Transverse colon (tissue), 3 donors: Measurements from ENCODE around the gene CD82.

Experiments used
- EP300 ChIP-seq: sonication (generic); formaldehyde crosslinking; IDR thresholded peaks from one replicate; pipeline ENCODE4 v1.6.1; 2017; ENCODE audit warnings: antibody characterized with exemption, low read depth
- TF ChIP-seq, protein P1 (sequence below), 5 experiments: fragments of 200-600 bp in 3 of 5; fragments of 450-650 bp in 2 of 5; sonication (generic) in 3 of 5; IDR thresholded peaks; 1 replicate in 2 of 5; 2 replicates in 3 of 5; pipeline ENCODE4 v1.5.1; 2016 to 2017; ENCODE audit warnings: antibody characterized with exemption in 5 of 5, inconsistent platforms in 3 of 5, mild to moderate bottlenecking in 2 of 5, moderate library complexity in 1 of 5

DNA sequence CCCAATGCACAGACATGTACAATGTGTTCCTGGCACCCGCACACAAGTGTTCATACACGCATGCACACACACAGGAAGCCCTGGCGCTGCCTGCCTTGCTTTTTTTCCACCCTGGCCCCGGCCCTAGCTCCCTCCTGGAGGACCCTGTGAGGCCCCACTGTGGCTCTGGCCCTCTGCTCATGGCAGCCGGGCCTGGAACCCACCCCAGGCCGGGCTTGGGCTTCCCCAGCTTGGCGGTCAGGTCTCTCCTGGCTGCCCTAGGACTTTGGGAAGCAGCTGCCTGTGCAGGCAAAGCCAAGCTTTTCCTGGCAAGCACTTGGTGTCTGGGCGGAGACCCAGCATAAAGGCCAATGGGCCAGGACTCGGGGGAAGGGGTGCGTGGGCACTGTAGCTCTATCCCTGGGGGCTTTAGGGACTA is 30.5 kb downstream of the CD82 start:
- TF ChIP-seq, protein P1, sequence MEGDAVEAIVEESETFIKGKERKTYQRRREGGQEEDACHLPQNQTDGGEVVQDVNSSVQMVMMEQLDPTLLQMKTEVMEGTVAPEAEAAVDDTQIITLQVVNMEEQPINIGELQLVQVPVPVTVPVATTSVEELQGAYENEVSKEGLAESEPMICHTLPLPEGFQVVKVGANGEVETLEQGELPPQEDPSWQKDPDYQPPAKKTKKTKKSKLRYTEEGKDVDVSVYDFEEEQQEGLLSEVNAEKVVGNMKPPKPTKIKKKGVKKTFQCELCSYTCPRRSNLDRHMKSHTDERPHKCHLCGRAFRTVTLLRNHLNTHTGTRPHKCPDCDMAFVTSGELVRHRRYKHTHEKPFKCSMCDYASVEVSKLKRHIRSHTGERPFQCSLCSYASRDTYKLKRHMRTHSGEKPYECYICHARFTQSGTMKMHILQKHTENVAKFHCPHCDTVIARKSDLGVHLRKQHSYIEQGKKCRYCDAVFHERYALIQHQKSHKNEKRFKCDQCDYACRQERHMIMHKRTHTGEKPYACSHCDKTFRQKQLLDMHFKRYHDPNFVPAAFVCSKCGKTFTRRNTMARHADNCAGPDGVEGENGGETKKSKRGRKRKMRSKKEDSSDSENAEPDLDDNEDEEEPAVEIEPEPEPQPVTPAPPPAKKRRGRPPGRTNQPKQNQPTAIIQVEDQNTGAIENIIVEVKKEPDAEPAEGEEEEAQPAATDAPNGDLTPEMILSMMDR (IDR thresholded peaks at IDR 0.05), result no peak
- TF ChIP-seq EP300, result no peak
